Suprapubic skin (tissue), 3 donors: ENCODE data around the gene GPR183.

Source experiments
- EP300 ChIP-seq: sonication (generic); formaldehyde crosslinking; IDR thresholded peaks from one replicate; pipeline ENCODE4 v1.6.1; 2017; ENCODE audit warnings: antibody characterized with exemption
- POLR2A ChIP-seq, 2 donors: fragments of 450-650 bp; IDR thresholded peaks; one replicate each; pipeline ENCODE4 v1.6.1; 2017; ENCODE audit warnings: antibody characterized with exemption in 2 of 2, mild to moderate bottlenecking in 2 of 2, moderate library complexity in 2 of 2
- TF ChIP-seq, protein P1 (sequence below), 2 donors: fragments of 200-600 bp in 1 of 2; fragments of 450-650 bp in 1 of 2; sonication (generic) in 1 of 2; IDR thresholded peaks; one replicate each; pipeline ENCODE4 v1.5.1; 2016 to 2019; ENCODE audit warnings: antibody characterized with exemption in 2 of 2, mild to moderate bottlenecking in 1 of 2, moderate library complexity in 1 of 2

DNA sequence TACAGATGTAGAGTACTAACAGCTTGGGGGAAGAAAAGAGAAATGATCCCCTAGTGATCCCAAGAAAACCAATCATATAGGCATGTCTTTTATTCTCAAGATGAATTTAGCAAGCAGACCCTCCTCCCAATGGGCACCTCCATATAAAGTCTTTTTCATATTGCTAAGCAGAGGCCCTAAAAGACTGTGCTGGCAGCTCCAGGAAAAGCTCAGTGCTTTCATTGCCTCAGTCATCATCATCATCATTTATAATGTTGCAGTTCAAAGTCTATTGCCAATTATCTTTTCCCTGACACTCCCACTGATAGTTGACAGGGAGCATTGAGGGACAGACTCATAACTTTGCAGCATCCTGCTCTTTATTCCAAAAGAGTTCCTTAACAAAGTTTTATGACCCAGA, 13.0 kb downstream of the GPR183 start:
- no peak for TF ChIP-seq POLR2A (IDR thresholded peaks at IDR 0.05)
- TF ChIP-seq, protein P1, sequence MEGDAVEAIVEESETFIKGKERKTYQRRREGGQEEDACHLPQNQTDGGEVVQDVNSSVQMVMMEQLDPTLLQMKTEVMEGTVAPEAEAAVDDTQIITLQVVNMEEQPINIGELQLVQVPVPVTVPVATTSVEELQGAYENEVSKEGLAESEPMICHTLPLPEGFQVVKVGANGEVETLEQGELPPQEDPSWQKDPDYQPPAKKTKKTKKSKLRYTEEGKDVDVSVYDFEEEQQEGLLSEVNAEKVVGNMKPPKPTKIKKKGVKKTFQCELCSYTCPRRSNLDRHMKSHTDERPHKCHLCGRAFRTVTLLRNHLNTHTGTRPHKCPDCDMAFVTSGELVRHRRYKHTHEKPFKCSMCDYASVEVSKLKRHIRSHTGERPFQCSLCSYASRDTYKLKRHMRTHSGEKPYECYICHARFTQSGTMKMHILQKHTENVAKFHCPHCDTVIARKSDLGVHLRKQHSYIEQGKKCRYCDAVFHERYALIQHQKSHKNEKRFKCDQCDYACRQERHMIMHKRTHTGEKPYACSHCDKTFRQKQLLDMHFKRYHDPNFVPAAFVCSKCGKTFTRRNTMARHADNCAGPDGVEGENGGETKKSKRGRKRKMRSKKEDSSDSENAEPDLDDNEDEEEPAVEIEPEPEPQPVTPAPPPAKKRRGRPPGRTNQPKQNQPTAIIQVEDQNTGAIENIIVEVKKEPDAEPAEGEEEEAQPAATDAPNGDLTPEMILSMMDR (IDR thresholded peaks at IDR 0.05) = no peak
- TF ChIP-seq EP300 = no peak
